ENCODE results near the gene KIAA0040.

DNA sequence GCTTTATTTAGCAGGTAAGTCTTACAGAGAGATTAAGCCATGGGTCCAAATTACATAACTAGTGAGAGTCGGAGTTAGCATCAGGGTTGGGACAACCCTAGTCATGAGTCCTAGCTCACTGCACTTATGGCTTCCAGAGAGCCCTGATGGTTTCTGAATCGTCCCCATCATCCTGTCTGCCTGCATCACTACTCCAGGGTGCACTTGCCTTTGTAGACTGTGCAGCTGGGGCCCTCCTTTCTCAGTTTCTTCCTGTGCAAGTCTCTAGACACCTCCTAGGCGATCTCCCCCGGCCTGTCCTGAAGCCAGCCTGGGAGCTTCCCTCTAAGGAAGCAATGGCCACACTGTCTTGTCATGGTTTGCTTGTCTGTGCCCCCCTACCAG, 37.1 kb downstream of the KIAA0040 start:
- TF ChIP-seq PPARA (CRISPR knock-in tag; IDR thresholded peaks at IDR 0.05; ENCODE audit: borderline replicate concordance) (no peak), TCF4 (CRISPR knock-in tag; IDR thresholded peaks at IDR 0.05; ENCODE audit: borderline replicate concordance) (no peak), ESRRG (CRISPR knock-in tag; IDR thresholded peaks at IDR 0.05) (no peak), ZNF70 (CRISPR knock-in tag; IDR thresholded peaks at IDR 0.05) (no peak), CSDC2 (CRISPR knock-in tag; IDR thresholded peaks at IDR 0.05) (no peak), ZFP3 (CRISPR knock-in tag; IDR thresholded peaks at IDR 0.05) (no peak), ZC3H10 (CRISPR knock-in tag; IDR thresholded peaks at IDR 0.05) (no peak), ZNF8 (CRISPR knock-in tag; IDR thresholded peaks at IDR 0.05) (no peak), ISL1 (CRISPR knock-in tag; IDR thresholded peaks at IDR 0.05) (no peak)
- TF ChIP-seq, protein P1, sequence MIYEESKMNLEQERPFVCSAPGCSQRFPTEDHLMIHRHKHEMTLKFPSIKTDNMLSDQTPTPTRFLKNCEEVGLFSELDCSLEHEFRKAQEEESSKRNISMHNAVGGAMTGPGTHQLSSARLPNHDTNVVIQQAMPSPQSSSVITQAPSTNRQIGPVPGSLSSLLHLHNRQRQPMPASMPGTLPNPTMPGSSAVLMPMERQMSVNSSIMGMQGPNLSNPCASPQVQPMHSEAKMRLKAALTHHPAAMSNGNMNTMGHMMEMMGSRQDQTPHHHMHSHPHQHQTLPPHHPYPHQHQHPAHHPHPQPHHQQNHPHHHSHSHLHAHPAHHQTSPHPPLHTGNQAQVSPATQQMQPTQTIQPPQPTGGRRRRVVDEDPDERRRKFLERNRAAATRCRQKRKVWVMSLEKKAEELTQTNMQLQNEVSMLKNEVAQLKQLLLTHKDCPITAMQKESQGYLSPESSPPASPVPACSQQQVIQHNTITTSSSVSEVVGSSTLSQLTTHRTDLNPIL (CRISPR knock-in tag; IDR thresholded peaks at IDR 0.05; ENCODE audit: low read depth), result no peak
